K562 (cell line): ENCODE results near the gene ZNF326. TPM values are rescaled to one million over a fixed set of nuclear protein-coding genes. Genes with fewer than 3 reads are reported as not detected.

ENCODE experiments used
- CGGBP1 ChIP-seq: fragments of 250-450 bp; sonication (Bioruptor Pico); IDR thresholded peaks from 2 replicates; pipeline ENCODE4 v1.9.0; 2021; ENCODE audit warnings: mild to moderate bottlenecking
- ELF2 ChIP-seq: fragments of 250-450 bp; sonication (Bioruptor Pico); IDR thresholded peaks from 2 replicates; pipeline ENCODE4 v1.5.0; 2021; ENCODE audit warnings: mild to moderate bottlenecking
- HDAC1 ChIP-seq, 2 experiments: fragments of 450-650 bp; IDR thresholded peaks; 2 replicates each; pipeline ENCODE4 v1.6.1; 2016 to 2017; ENCODE audit warnings: inconsistent platforms in 1 of 2, mild to moderate bottlenecking in 1 of 2, moderate library complexity in 1 of 2
- HMGXB4 ChIP-seq: sonication (generic); formaldehyde crosslinking; IDR thresholded peaks from 2 replicates; pipeline ENCODE4 v1.8.1; 2023; ENCODE audit warnings: mild to moderate bottlenecking, missing genetic modification reagents
- KDM1A ChIP-seq, 2 experiments: fragments of 450-650 bp; IDR thresholded peaks; 2 replicates each; pipeline ENCODE4 v1.6.1; 2016; ENCODE audit warnings: mild to moderate bottlenecking in 2 of 2
- SMARCB1 ChIP-seq: IDR thresholded peaks from 2 replicates; pipeline ENCODE4 v1.6.1; 2011; ENCODE audit warnings: improper control_type of control experiment, low read depth; ENCODE audit not compliant: insufficient read length
- TCF7L2 ChIP-seq: fragments of 150-350 bp; IDR thresholded peaks from 2 replicates; pipeline ENCODE4 v1.6.1; 2016; ENCODE audit warnings: low read depth, mild to moderate bottlenecking, low read length, moderate library complexity
- ZBTB40 ChIP-seq, 2 experiments: fragments of 450-650 bp in 1 of 2; sonication (generic) in 1 of 2; formaldehyde crosslinking in 1 of 2; IDR thresholded peaks; 2 replicates each; pipeline versions ENCODE4 v1.7.1 to v1.9.0; 2016 to 2022; ENCODE audit warnings: inconsistent platforms in 1 of 2, mild to moderate bottlenecking in 1 of 2, missing genetic modification reagents in 1 of 2
- ZNF77 ChIP-seq: fragments of 250-450 bp; sonication (Bioruptor Pico); IDR thresholded peaks from 2 replicates; pipeline ENCODE4 v1.5.0; 2020
- polyA plus RNA-seq, 8 experiments: library from polyadenylated mRNA; depleted of rRNA in 4 of 8; stranded (reverse) in 5 of 8; unstranded in 3 of 8; fragments of >200 nt; fragmentation: Nextera tagmentation in 2 of 8; fragmentation: Illumina TruSeq in 1 of 8; extraction: Ambion mirVana in 2 of 8; extraction: Trizol in 1 of 8; gene quantifications; 2 replicates each; pipeline versions ENCODE4 v1.2.1 to v1.2.3, GENCODE V29; 2011 to 2014; ENCODE audit warnings: inconsistent platforms in 1 of 8, missing spikeins in 1 of 8
- total RNA-seq, 7 experiments: library from RNA; depleted of rRNA in 6 of 7; stranded (reverse); fragments of >200 nt in 6 of 7; fragmentation: Illumina TruSeq in 2 of 7; extraction: Trizol in 2 of 7; gene quantifications; 2 replicates each; pipeline versions ENCODE4 v1.2.1 to v1.2.3, GENCODE V29; 2011 to 2021; ENCODE audit warnings: low replicate concordance in 1 of 7

Gene ZNF326
- total and polyA plus RNA-seq, 9 of the 15 experiments (the other 6 are each of a cell fraction or from before 2014, with no cell fraction given), result 7.2 to 33.2 (median 20.1) TPM

- TF ChIP-seq ZBTB40 (IDR thresholded peaks at IDR 0.05) (no peak), ZBTB40 (CRISPR knock-in tag; IDR thresholded peaks at IDR 0.05) (no peak), ELF2 (CRISPR knock-in tag) (no peak), HDAC1 (IDR thresholded peaks at IDR 0.05) (0 out of 4 replicates have a peak, but pooled peaks of 1 of the 2 experiments have one; percentile 15), KDM1A (IDR thresholded peaks at IDR 0.05) (peak; percentile 19 to 64; a peak in 3 of 4 replicates), CGGBP1 (CRISPR knock-in tag) (no peak), TCF7L2 (no peak), HMGXB4 (CRISPR knock-in tag) (no peak), SMARCB1 (no peak), ZNF77 (CRISPR knock-in tag) (no peak)
Measured at GRCh38 chr1:89946532-89946931, 48.4 kb upstream of the ZNF326 start (continued).
